HG03064 (cell line): ENCODE data around the gene PIRT.

Experiments
- ATAC-seq: cut with Tn5 transposase; IDR thresholded peaks from one replicate; pipeline ENCODE4 v1.9.1; 2021; ENCODE audit warnings: low read depth; ENCODE audit not compliant: unreplicated experiment

PIRT gene

GRCh38 chr17:10790491-10791401 lies 47.1 kb downstream of the PIRT start:
- no peak for ATAC-seq

DNA sequence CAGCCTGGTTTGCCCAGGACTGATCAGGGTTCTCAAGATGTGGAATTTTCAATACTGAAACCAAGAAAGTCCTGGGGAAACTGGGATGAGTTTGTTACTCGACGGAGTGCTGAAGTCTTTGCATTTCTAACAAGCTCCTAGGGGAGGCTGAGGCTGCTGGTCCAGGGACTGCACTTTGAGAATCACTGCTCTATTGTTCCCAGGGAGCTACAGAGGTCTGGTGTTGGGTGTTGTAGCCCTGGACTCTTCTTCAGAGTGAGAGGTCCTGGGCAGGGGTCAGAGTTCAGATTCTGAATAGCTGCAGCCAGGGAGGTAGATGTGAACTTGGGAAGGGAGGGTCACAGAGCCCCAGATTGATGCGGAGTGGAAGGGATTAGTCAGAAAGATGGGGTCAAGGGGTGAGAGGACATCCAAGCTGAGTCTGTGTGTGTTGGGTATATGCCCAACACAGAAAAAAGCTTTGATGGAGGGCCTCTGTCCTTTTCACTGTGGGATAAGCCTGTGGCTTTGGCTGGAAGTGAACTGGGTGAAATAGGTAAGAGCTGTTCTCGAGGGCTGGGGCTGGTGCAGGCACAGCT lies 48.1 kb downstream of the PIRT start:
- no peak for ATAC-seq

DNA sequence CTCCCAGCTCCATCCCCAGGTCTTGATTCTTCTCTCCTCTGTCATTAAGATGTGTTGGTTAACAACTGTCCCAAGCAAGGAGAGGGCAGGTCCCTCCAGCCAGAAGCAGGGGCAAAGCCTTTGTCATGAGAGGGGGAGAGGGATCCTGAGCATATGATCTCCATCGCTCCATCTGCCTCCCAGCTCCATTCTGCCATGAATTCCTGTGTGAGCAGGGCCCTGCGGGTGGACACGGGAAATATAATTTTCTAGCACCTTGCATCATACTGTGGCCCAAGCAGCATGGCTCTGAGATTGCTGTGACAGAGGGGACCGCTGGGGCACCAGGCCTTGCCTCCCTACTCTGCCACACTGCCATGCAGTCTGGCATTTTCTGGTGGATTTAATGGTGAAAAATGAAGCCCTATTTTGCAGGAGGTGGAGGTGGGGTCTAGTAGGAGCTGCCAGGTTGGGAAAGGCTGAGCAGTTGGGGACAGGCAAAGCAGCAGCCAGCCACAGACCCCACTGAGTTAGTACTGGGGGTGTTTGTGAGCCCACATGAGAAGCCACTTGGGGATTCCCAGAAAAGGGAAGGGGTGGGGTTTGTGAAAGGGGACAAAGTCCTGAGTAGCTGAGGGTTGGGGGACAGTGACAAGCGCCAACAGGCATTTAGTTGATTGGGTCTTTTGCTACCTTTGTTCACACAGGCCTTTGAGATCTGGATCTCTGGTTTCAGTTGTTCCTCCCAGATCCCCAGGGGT lies 50.4 kb downstream of the PIRT start:
- ATAC-seq: no peak

- no peak for ATAC-seq
Measured at GRCh38 chr17:10785295-10785694, 52.6 kb downstream of the PIRT start.

DNA sequence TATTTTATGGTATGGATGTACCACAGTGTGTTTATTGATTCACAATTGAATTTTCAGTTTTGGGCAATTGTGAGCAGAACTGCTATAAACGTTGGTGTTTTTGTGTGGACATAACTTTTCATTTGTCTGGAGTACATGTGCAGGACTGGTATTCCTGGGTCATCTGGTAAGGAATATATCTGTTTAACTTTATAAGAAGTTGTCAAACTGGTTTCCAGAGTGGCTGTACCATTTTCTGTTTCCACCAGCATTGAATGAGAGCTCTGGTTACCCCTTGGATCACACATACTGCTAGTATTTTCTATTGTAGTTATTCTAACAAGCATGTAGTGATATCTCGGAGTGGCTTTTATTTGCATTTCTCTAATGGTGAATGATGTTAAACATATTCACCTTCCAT lies 58.3 kb downstream of the PIRT start:
- no peak for ATAC-seq

DNA sequence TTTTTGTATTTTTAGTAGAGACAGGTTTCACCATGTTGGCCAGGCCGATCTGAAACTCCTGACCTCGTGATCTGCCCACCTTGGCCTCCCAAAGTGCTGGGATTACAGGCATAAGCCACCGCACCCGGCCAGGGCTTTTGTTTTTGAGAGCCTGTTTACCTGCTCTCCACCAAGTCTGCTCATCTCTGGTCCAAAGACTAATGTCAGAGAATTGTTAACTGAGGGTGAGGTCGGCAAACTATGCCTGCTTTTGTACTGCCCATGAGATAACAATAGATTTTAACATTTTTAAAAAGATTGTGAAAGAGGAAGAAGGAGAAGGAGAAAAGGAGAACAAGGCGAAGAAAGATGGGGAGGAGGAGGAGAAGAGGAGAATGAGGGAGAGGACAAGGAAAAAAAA lies 60.0 kb downstream of the PIRT start:
- ATAC-seq: no peak

GRCh38 chr17:10777131-10777807 lies 60.6 kb downstream of the PIRT start:
- no peak for ATAC-seq

DNA sequence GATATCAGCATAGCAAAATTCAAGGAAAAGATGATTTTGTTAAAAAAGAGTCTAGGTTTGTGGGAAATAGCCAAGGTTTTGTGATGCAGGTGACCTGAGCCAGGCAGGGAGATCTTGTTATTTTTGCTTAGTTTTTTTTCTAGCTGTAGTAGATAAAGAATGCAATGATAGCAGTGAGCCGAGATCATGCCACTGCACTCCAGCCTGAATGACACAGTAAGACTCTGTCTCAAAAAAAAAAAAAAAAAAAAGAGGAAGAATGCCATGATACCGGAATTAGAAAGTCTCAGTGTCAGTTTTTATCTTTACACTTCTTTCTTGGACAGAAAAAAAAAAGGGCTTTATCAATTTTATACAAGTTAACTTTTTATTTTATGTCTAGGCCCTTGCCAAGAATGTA lies 61.5 kb downstream of the PIRT start:
- ATAC-seq: no peak

DNA sequence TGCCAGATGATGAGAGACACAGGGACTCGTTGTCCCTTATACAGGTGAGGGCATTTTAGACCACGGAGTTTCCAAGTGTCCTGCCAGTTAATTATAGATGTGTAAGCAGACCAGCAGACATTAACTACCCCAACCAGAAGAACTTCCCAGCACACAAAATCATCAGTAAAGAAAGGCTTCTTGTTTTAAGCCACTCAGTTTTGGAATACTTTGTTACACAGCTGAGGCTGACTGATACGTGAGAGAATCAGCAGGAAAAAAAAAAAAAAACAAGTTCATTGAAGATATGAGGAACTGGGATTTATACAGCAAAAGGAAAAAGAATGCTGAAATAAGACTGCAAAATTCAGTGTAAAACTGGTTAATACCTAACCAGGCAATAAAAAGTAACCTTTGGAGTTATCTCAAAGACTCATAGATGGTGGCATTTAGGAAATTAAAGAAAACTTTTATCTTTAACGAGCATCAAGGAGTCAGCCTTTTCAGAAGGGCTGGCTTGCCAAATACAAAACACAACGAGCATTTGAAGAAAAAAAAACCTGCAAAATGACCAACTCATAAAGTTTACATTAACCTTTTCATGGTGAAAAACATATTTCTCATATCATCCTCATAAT lies 62.0 kb downstream of the PIRT start:
- no peak for ATAC-seq

- no peak for ATAC-seq
Measured at GRCh38 chr17:10775058-10775457, 62.8 kb downstream of the PIRT start.

- ATAC-seq: no peak
Measured at GRCh38 chr17:10773391-10773790, 64.5 kb downstream of the PIRT start.
